HFFc6 (cell line): ENCODE measurements around the gene AK9. TPM values are rescaled to one million over a fixed set of nuclear protein-coding genes. Genes with fewer than 3 reads are reported as not detected.

Source experiments
- DNase-seq: peaks from one replicate; pipeline ENCODE4 v3.0.0-alpha.2; 2018
- H3K27ac Mint-ChIP-seq: 2 replicates; pipeline ENCODE4 v1.8.0; 2020; ENCODE audit warnings: mild to moderate bottlenecking, mixed read lengths
- H3K27me3 Mint-ChIP-seq: 2 replicates; pipeline ENCODE4 v1.8.0; 2021; ENCODE audit warnings: mild to moderate bottlenecking, moderate library complexity, mixed read lengths; ENCODE audit not compliant: insufficient read depth
- H3K36me3 Mint-ChIP-seq: 2 replicates; pipeline ENCODE4 v1.8.0; 2021; ENCODE audit warnings: low read depth, mixed read lengths
- H3K4me1 Mint-ChIP-seq: 2 replicates; pipeline ENCODE4 v1.8.0; 2020; ENCODE audit warnings: low read depth, mixed read lengths
- H3K4me3 Mint-ChIP-seq: 2 replicates; pipeline ENCODE4 v1.8.0; 2020; ENCODE audit warnings: mild to moderate bottlenecking, moderate library complexity, mixed read lengths
- H3K9me3 Mint-ChIP-seq: 2 replicates; pipeline ENCODE4 v1.8.0; 2020; ENCODE audit warnings: mild to moderate bottlenecking, mixed read lengths
- CTCF ChIP-seq: fragments of 200-600 bp; sonication (generic); IDR thresholded peaks from 2 replicates; pipeline ENCODE4 v1.5.0; 2021; ENCODE audit warnings: antibody characterized with exemption, mild to moderate bottlenecking
- total RNA-seq, 6 experiments: library from RNA; stranded (reverse); fragmentation: NEBNext Ultra II Directional; extraction: Animal tissue kit (Norgen Biotek cat#: 25700); gene quantifications; 2 replicates in 1 of 6; 3 replicates in 5 of 6; pipeline ENCODE4 v1.2.3, GENCODE V29; 2021

Gene AK9
- total RNA-seq, 6 experiments from 2014 or later = 1.2 to 2.0 (median 1.5) TPM

DNA sequence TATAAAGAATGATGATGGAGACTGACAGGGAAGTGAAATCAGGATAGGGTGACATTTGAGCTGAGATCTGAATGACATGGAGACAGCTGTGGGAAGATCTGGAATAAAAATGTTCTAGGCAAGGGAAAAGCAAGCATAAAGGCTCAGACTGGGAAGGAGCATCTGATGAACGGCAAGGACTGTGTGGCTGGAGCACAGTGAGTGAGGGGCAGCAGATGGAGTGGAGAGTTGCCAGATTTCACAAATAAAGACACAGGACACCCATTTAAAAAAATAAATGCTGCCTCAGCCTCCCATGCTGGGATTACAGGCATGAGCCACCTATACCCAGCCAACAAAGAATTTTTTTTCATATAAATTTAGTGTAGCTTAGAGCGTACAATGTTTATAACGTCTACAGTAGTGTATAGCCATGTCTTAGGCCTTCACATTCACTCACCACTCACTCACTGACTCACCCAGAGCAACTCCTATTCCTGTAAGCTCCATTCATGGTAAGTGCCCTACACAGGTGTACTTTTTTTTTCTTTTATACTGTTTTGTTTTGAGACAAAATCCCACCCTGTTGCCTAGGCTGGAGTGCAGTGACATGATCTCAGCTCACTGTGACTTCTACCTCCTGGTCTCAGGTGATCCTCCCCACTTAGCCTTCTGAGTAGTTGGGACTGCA is 205.6 kb downstream of the AK9 start:
- Mint-ChIP-seq H3K36me3 (peaks cover 22% of the 10 kb centered on the region), H3K9me3 (no peaks in the 10 kb centered on the region), H3K4me1 (peaks cover 29% of the 10 kb centered on the region), H3K27ac (no peak overlapping the region), H3K4me3 (no peak overlapping the region), H3K27me3 (peaks cover 14% of the 10 kb centered on the region)
- no peak for TF ChIP-seq CTCF
- no peak for DNase-seq

DNA sequence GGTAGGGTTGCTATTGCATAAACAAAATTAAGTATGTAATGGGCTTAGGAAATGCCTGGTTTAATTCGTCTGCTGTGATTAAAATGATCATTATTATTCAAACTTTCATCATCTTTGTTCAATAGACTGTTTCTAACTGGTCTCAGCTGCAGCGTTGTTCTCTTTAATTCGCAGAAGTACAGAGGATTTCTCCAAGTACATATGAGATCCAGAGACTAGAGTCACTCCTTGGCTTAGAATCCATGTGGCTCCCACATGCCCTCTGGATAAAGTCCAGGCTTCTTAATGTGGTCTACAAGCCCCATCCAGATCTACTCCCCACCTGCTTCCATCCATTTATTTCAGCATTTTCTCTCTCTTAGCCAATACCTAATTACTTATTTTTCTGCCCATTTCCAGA is 206.9 kb downstream of the AK9 start:
- peaks cover 40% of the 10 kb centered on the region for H3K4me1 Mint-ChIP-seq
- no peak for TF ChIP-seq CTCF
- peak overlapping the region; percentile 82 for H3K4me3 Mint-ChIP-seq
- no peaks in the 10 kb centered on the region for H3K9me3 Mint-ChIP-seq
- H3K27ac Mint-ChIP-seq = no peak overlapping the region
- H3K36me3 Mint-ChIP-seq = peaks cover 33% of the 10 kb centered on the region
- peaks cover 14% of the 10 kb centered on the region for H3K27me3 Mint-ChIP-seq
- no peak for DNase-seq

- Mint-ChIP-seq H3K36me3 (peaks cover 37% of the 10 kb centered on the region), H3K4me1 (peaks cover 44% of the 10 kb centered on the region), H3K9me3 (no peaks in the 10 kb centered on the region), H3K27me3 (peaks cover 12% of the 10 kb centered on the region), H3K27ac (no peak overlapping the region; the same call in 1 of the 2 replicates), H3K4me3 (peak overlapping the region; percentile 82)
- TF ChIP-seq CTCF = no peak
- DNase-seq = no peak
These were observed 207.3 kb downstream of the AK9 start for GRCh38 chr6:109483735-109484057.

DNA sequence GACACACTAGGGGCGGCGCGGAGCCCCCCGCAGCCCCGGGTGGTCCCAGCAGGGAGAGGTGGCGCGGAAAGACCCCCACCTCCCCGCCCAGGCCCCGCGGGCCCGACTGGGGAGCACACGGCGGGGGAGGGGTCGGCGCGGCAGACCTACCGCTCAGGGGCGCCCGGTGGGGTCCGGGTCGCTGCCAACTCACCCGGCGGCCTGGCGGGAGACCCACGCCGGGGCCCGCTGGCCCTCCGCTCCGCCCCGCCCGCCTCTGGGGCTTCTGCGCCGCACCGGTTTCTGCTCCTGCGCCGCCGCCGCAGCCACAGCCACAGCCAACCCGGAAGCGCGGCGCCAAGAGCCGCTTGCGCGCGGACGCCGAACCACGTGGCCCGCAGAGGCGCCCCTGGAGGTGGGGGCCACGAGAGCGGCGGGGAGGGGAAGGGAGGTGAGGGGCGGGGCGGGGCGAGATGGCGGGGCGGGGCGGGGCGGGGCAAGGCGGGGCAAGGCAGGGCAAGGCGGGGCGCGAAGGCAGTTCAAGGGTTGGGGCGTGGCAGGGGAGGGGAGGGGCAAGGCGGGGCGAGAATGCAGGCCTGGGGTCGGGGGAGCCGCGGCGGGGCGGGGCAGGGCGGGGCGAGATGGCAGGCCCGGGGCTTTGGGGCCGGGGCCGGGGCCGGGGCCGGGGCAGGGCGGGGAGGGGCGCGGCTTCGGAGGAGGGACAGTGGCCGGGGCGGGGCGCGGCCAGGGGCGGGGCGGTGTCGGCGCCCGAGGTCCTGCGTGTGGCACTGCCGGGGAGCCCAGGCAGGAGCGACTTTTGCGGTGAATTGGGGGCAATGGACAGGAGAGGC is 207.9 kb downstream of the AK9 start, which contains the start of gene ZBTB24:
TSS of gene ZBTB24 (minus strand) at position 315 of the 830 bp plus-strand sequence. CDS start 1,193 bp downstream, outside the sequence.
- Mint-ChIP-seq H3K4me3 (peak within 1 kb of the TSS; percentile 95), H3K9me3 (no peaks in the 10 kb centered on the region), H3K27me3 (peaks cover 10% of the 10 kb centered on the region), H3K4me1 (peaks cover 50% of the 10 kb centered on the region), H3K36me3 (peaks cover 41% of the 10 kb centered on the region), H3K27ac (peak within 1 kb of the TSS; percentile 79)
- no peak for TF ChIP-seq CTCF
- DNase-seq = peak; percentile 83

DNA sequence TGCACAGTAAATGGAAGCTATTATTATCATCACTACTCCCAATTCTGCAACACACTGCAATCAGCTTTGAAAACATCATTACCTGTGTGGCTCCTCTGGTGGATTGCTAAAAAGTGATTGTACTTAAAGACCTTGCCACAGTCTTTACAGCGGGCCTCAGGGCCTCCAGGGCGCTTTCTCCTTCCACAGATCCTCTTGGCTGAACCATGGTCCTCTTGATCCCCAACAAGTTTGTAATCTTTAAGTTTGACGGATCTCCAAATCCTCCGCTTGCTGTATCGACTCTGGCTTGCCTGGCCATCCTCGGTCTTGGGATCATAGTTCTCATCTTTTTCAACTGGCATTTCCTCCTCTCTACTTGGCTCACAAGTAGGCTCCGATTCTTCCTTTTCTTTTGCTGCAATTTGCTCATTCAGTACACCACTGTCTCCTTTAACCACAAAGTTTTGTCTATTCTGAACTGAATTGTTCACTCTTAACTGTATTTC is 210.0 kb downstream of the AK9 start:
- Mint-ChIP-seq H3K36me3 (peaks cover 43% of the 10 kb centered on the region), H3K27ac (no peak overlapping the region), H3K4me3 (peak overlapping the region; percentile 50), H3K9me3 (no peaks in the 10 kb centered on the region), H3K4me1 (peaks cover 58% of the 10 kb centered on the region), H3K27me3 (peaks cover 3% of the 10 kb centered on the region; the same call in 1 of the 2 replicates)
- TF ChIP-seq CTCF = no peak
- DNase-seq = no peak
